Cardiac muscle cell (in vitro differentiated cells and primary cell): ENCODE data around the gene PIGN. TPM values are rescaled to one million over a fixed set of nuclear protein-coding genes. Genes with fewer than 3 reads are reported as not detected.
"Not testable (repeated sequence)": the region's sequence is repeated elsewhere in the genome, so short reads cannot be mapped to it uniquely, and the experiment has no call there.

Experiments
- DNase-seq, 2 donors: peaks; one replicate each; pipeline versions ENCODE4 v3.0.0 to v3.0.0-alpha.2; 2010 to 2017; ENCODE audit warnings: low read depth in 1 of 2, low spot score in 1 of 2
- H3K27ac ChIP-seq: fragments of 200-600 bp; sonication (generic); 2 replicates; pipeline ENCODE4 v1.5.1; 2016
- H3K27me3 ChIP-seq: fragments of 200-600 bp; sonication (generic); 2 replicates; pipeline ENCODE4 v1.6.0; 2016; ENCODE audit warnings: control low read depth
- H3K36me3 ChIP-seq: fragments of 200-600 bp; sonication (generic); 2 replicates; pipeline ENCODE4 v1.5.1; 2016; ENCODE audit warnings: control low read depth
- H3K4me1 ChIP-seq: fragments of 200-600 bp; sonication (generic); 2 replicates; pipeline ENCODE4 v1.8.1; 2017; ENCODE audit warnings: low read depth, mild to moderate bottlenecking, mixed run types
- H3K4me3 ChIP-seq: fragments of 200-600 bp; sonication (generic); 2 replicates; pipeline ENCODE4 v1.5.1; 2016; ENCODE audit warnings: mild to moderate bottlenecking
- H3K9me3 ChIP-seq: fragments of 200-600 bp; sonication (generic); 2 replicates; pipeline ENCODE4 v1.5.1; 2017; ENCODE audit warnings: low read depth, mild to moderate bottlenecking, control low read depth
- polyA plus RNA-seq: library from polyadenylated mRNA; unstranded; fragments of >200 nt; fragmentation: Nextera tagmentation; extraction: Ambion mirVana; gene quantifications from 2 replicates; pipeline ENCODE4 v1.2.1, GENCODE V29; 2016
- total RNA-seq: library from RNA; depleted of rRNA; stranded (reverse); fragments of >200 nt; gene quantifications from 2 replicates; pipeline ENCODE4 v1.2.3, GENCODE V29; 2016
- TF ChIP-seq, protein P1 (sequence below): IDR thresholded peaks from 2 replicates; pipeline ENCODE4 v1.5.1; 2012; ENCODE audit warnings: low read depth, mild to moderate bottlenecking, low read length

Gene PIGN
- total and polyA plus RNA-seq, 2 experiments from 2014 or later, result 18.8 to 20.8 TPM

DNA sequence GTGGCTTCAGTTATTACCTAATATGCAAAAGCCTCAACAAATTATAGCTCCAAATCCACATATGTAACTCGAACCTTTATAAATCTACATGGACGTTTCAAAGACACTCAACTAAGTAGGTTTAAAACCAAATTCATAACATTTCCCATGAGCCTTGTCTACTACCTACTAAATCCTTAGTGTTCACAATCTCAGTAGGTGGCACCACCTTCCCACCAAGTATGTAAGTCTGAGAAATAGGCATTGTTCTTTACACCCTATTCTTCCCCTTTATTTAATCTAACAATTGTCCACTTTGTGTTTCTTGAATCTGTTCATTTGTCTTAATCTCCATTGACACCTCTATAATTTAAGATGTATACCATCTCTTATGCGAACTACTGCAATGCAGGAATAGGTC, 4.6 kb downstream of the PIGN start:
- H3K36me3 ChIP-seq, result no peaks in the 10 kb centered on the region
- H3K4me1 ChIP-seq, result no peaks in the 10 kb centered on the region
- no peaks in the 10 kb centered on the region for H3K27me3 ChIP-seq
- TF ChIP-seq, protein P1, sequence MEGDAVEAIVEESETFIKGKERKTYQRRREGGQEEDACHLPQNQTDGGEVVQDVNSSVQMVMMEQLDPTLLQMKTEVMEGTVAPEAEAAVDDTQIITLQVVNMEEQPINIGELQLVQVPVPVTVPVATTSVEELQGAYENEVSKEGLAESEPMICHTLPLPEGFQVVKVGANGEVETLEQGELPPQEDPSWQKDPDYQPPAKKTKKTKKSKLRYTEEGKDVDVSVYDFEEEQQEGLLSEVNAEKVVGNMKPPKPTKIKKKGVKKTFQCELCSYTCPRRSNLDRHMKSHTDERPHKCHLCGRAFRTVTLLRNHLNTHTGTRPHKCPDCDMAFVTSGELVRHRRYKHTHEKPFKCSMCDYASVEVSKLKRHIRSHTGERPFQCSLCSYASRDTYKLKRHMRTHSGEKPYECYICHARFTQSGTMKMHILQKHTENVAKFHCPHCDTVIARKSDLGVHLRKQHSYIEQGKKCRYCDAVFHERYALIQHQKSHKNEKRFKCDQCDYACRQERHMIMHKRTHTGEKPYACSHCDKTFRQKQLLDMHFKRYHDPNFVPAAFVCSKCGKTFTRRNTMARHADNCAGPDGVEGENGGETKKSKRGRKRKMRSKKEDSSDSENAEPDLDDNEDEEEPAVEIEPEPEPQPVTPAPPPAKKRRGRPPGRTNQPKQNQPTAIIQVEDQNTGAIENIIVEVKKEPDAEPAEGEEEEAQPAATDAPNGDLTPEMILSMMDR, result no peak
- H3K27ac ChIP-seq, result no peak overlapping the region
- no peaks in the 10 kb centered on the region for H3K9me3 ChIP-seq
- no peak overlapping the region for H3K4me3 ChIP-seq
- no peak for DNase-seq

GRCh38 chr18:62179213-62179612, 7.6 kb downstream of the PIGN start:
- TF ChIP-seq, protein P1, result no peak

DNA sequence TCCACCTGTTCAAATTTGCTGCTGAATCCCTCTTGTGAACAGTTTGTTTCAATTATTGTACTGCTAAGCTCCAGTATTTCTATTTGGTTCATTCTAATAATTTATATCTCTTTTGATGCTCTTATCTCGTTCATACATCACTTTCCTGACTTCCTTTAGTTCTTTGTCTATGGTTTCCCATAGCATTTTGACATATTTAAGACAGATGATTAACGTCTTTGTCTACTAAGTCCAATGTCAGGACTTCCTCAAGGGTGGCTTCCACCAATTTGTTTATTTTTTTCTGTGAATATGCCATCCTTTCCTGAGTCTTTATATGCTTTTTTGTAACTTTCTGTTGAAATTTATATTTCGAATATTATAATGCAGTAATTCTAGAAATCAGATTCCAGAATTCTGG, 9.6 kb downstream of the PIGN start:
- Histone ChIP-seq H3K9me3 (no peaks in the 10 kb centered on the region), H3K27me3 (no peaks in the 10 kb centered on the region), H3K36me3 (no peaks in the 10 kb centered on the region), H3K4me3 (no peak overlapping the region), H3K4me1 (no peaks in the 10 kb centered on the region), H3K27ac (no peak overlapping the region)
- DNase-seq, result no peak
- TF ChIP-seq, protein P1, result no peak

More at GRCh38 chr18:62179213-62179612, 7.6 kb downstream of the PIGN start:
- Histone ChIP-seq H3K27ac (no peak overlapping the region), H3K4me3 (no peak overlapping the region), H3K4me1 (no peaks in the 10 kb centered on the region), H3K36me3 (no peaks in the 10 kb centered on the region), H3K9me3 (no peaks in the 10 kb centered on the region), H3K27me3 (no peaks in the 10 kb centered on the region)
- DNase-seq, result no peak

- DNase-seq, result no peak
- Histone ChIP-seq H3K27me3 (no peaks in the 10 kb centered on the region), H3K4me3 (no peak overlapping the region), H3K4me1 (no peaks in the 10 kb centered on the region), H3K9me3 (no peaks in the 10 kb centered on the region), H3K27ac (no peak overlapping the region), H3K36me3 (no peaks in the 10 kb centered on the region)
- TF ChIP-seq, protein P1, result no peak
Observed at GRCh38 chr18:62175521-62175920, 11.3 kb downstream of the PIGN start.

GRCh38 chr18:62172298-62172697, 14.6 kb downstream of the PIGN start:
- Histone ChIP-seq H3K27me3 (no peaks in the 10 kb centered on the region), H3K4me3 (no peak overlapping the region), H3K9me3 (no peaks in the 10 kb centered on the region), H3K27ac (no peak overlapping the region), H3K36me3 (no peaks in the 10 kb centered on the region), H3K4me1 (no peaks in the 10 kb centered on the region)
- DNase-seq, result no peak
- TF ChIP-seq, protein P1, result no peak

DNA sequence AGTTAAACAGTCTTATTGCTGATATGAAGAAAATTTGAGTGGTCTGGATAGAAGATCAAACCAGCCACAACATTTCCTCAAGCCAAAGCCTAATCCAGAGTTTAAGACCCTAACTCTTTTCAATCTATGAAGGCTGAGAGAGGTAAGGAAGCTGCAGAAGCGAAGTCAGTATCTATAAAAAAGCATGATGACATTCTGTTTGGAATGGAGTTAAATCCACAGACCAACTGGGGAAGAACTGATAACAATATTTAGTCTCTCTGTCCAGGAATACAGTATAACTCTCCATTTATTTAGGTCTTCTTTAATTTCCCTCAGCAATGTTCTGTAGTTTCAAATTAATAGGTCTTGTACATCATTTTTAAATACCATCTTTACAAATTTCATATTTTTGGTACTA, 16.0 kb downstream of the PIGN start:
- Histone ChIP-seq H3K27ac (no peak overlapping the region), H3K4me3 (no peak overlapping the region), H3K27me3 (no peaks in the 10 kb centered on the region), H3K9me3 (no peaks in the 10 kb centered on the region), H3K4me1 (no peaks in the 10 kb centered on the region), H3K36me3 (no peaks in the 10 kb centered on the region)
- TF ChIP-seq, protein P1, result no peak
- no peak for DNase-seq

DNA sequence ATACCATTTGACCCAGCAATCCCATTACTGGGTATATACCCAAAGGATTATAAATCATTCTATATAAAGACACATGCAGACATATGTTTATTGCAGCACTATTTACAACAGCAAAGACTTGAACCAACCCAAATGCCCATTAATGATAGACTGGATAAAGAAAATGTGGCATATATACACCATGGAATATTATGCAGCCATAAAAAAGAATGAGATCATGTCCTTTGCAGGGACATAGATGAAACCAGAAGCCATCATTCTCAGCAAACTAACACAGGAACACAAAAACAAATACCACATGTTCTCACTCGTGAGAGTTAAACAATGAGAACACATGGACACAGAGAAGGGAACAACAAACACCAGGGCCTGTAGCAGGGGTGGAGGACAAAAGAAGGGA, 20.3 kb downstream of the PIGN start:
- H3K9me3 ChIP-seq, H3K4me1 ChIP-seq, H3K4me3 ChIP-seq, DNase-seq, H3K27ac ChIP-seq, H3K27me3 ChIP-seq, H3K36me3 ChIP-seq: not testable (repeated sequence)
